WTC11 (cell line): ENCODE results near the gene ZNF554. TPM values are rescaled to one million over a fixed set of nuclear protein-coding genes. Genes with fewer than 3 reads are reported as not detected.
"Not testable (repeated sequence)": the region's sequence is repeated elsewhere in the genome, so short reads cannot be mapped to it uniquely, and the experiment has no call there.

ENCODE experiments used
- ATAC-seq: fragments of 200-7000 bp; cut with Tn5 transposase; 2 replicates; pipeline ENCODE4 v1.10.0; 2021; ENCODE audit warnings: mild to moderate bottlenecking, moderate library complexity
- CTCF ChIA-PET: fragments of 300-600 bp; sonication (Branson Sonifier 250); formaldehyde crosslinking; loops from one replicate; lab custom pipeline; 2021; ENCODE audit warnings: antibody characterized with exemption; lab: Charles Lee
- POLR2A ChIA-PET: fragments of 350-600 bp; sonication (Branson Sonifier 250); formaldehyde crosslinking; loops from one replicate; lab custom pipeline; 2021; ENCODE audit warnings: antibody characterized with exemption; lab: Charles Lee
- DNase-seq: peaks from one replicate; pipeline ENCODE4 v3.0.0; 2021; ENCODE audit warnings: low spot score
- H3K27ac Mint-ChIP-seq: 2 replicates; pipeline ENCODE4 v1.8.0; 2021; ENCODE audit warnings: mixed read lengths
- H3K27me3 Mint-ChIP-seq: 2 replicates; pipeline ENCODE4 v1.8.0; 2021; ENCODE audit warnings: low read depth, mild to moderate bottlenecking, moderate library complexity, mixed read lengths
- H3K36me3 Mint-ChIP-seq: 2 replicates; pipeline ENCODE4 v1.8.0; 2021; ENCODE audit warnings: mixed read lengths
- H3K4me1 Mint-ChIP-seq: 2 replicates; pipeline ENCODE4 v1.8.0; 2022; ENCODE audit warnings: mixed read lengths
- H3K4me3 Mint-ChIP-seq: 2 replicates; pipeline ENCODE4 v1.8.0; 2021; ENCODE audit warnings: mild to moderate bottlenecking, moderate library complexity, mixed read lengths
- H3K9me3 Mint-ChIP-seq: 2 replicates; pipeline ENCODE4 v1.8.0; 2021; ENCODE audit warnings: mixed read lengths
- ATF1 ChIP-seq: sonication (generic); formaldehyde crosslinking; IDR thresholded peaks from 2 replicates; pipeline ENCODE4 v1.8.1; 2023; ENCODE audit warnings: mild to moderate bottlenecking, moderate library complexity, missing genetic modification reagents
- ATF3 ChIP-seq: sonication (generic); formaldehyde crosslinking; conservative IDR thresholded peaks from 2 replicates; pipeline ENCODE4 v1.8.1; 2022; ENCODE audit warnings: mild to moderate bottlenecking, missing genetic modification reagents
- CREB1 ChIP-seq: sonication (generic); formaldehyde crosslinking; IDR thresholded peaks from 2 replicates; pipeline ENCODE4 v1.8.0; 2023; ENCODE audit warnings: mild to moderate bottlenecking, missing genetic modification reagents
- E2F1 ChIP-seq: sonication (generic); formaldehyde crosslinking; IDR thresholded peaks from 2 replicates; pipeline ENCODE4 v1.8.0; 2022; ENCODE audit warnings: mild to moderate bottlenecking, missing genetic modification reagents
- FOXP1 ChIP-seq: sonication (generic); formaldehyde crosslinking; IDR thresholded peaks from 2 replicates; pipeline ENCODE4 v1.8.0; 2022; ENCODE audit warnings: missing genetic modification reagents, mild to moderate bottlenecking, moderate library complexity, borderline replicate concordance
- GABPB1 ChIP-seq: sonication (generic); formaldehyde crosslinking; IDR thresholded peaks from 2 replicates; pipeline ENCODE4 v1.8.1; 2023; ENCODE audit warnings: mild to moderate bottlenecking, missing genetic modification reagents
- HMGA2 ChIP-seq: fragments of 250-450 bp; sonication (Bioruptor Pico); IDR thresholded peaks from 2 replicates; pipeline ENCODE4 v1.4.0; 2021; ENCODE audit warnings: mild to moderate bottlenecking, moderate library complexity
- MLX ChIP-seq: sonication (generic); formaldehyde crosslinking; IDR thresholded peaks from 2 replicates; pipeline ENCODE4 v1.8.1; 2023; ENCODE audit warnings: mild to moderate bottlenecking, missing genetic modification reagents, moderate library complexity
- RELA ChIP-seq: sonication (generic); formaldehyde crosslinking; IDR thresholded peaks from 2 replicates; pipeline ENCODE4 v1.8.1; 2022; ENCODE audit warnings: missing genetic modification reagents, mild to moderate bottlenecking, borderline replicate concordance
- USF2 ChIP-seq: sonication (generic); formaldehyde crosslinking; IDR thresholded peaks from 2 replicates; pipeline ENCODE4 v1.8.1; 2023; ENCODE audit warnings: mild to moderate bottlenecking, missing genetic modification reagents, moderate library complexity
- ZNF263 ChIP-seq: sonication (generic); formaldehyde crosslinking; IDR thresholded peaks from 2 replicates; pipeline ENCODE4 v1.8.1; 2022; ENCODE audit warnings: low read depth, mild to moderate bottlenecking, moderate library complexity, missing genetic modification reagents
- ZNF425 ChIP-seq: fragments of 250-450 bp; sonication (Bioruptor Pico); conservative IDR thresholded peaks from 2 replicates; pipeline ENCODE4 v1.9.0; 2021; ENCODE audit warnings: mild to moderate bottlenecking
- ZSCAN18 ChIP-seq: fragments of 250-450 bp; sonication (Bioruptor Pico); IDR thresholded peaks from 2 replicates; pipeline ENCODE4 v2.1.2; 2022; ENCODE audit warnings: mild to moderate bottlenecking, moderate library complexity
- total RNA-seq: library from RNA; stranded (reverse); gene quantifications from 3 replicates; pipeline ENCODE4 v1.2.3, GENCODE V29; 2021

ZNF554 gene
- total RNA-seq, 1 experiment from 2014 or later, result 5.7 TPM

GRCh38 chr19:2791440-2791839, 28.2 kb upstream of the ZNF554 start:
- ATAC-seq (no peak), DNase-seq (no peak)
- peaks cover 6% of the 10 kb centered on the region for H3K4me1 Mint-ChIP-seq
- no peaks in the 10 kb centered on the region for H3K9me3 Mint-ChIP-seq
- ChIA-PET CTCF (no interaction called here), POLR2A (no interaction called here)
- H3K4me3 Mint-ChIP-seq, result no peak overlapping the region
- H3K27ac Mint-ChIP-seq, result no peak overlapping the region
- no peaks in the 10 kb centered on the region for H3K27me3 Mint-ChIP-seq
- peaks cover 40% of the 10 kb centered on the region for H3K36me3 Mint-ChIP-seq
- TF ChIP-seq RELA (CRISPR knock-in tag) (no peak), ATF3 (CRISPR knock-in tag) (no peak), HMGA2 (CRISPR knock-in tag) (no peak), ZNF425 (CRISPR knock-in tag) (no peak), MLX (CRISPR knock-in tag) (no peak)

- H3K4me3 Mint-ChIP-seq, result no peak overlapping the region
- TF ChIP-seq ZSCAN18 (CRISPR knock-in tag), result no peak
- no peak for TF ChIP-seq ATF3 (CRISPR knock-in tag)
- TF ChIP-seq FOXP1 (CRISPR knock-in tag), result no peak
- no peak for TF ChIP-seq USF2 (CRISPR knock-in tag)
- TF ChIP-seq GABPB1 (CRISPR knock-in tag), result no peak
- no peak for TF ChIP-seq ATF1 (CRISPR knock-in tag)
- no peak for TF ChIP-seq CREB1 (CRISPR knock-in tag)
- no peak for TF ChIP-seq ZNF263 (CRISPR knock-in tag)
- no peak for TF ChIP-seq E2F1 (CRISPR knock-in tag)
- no peak for DNase-seq
- no peaks in the 10 kb centered on the region for H3K27me3 Mint-ChIP-seq
- peaks cover 6% of the 10 kb centered on the region for H3K4me1 Mint-ChIP-seq
- no peak for ATAC-seq
- CTCF ChIA-PET, result no interaction called here
- POLR2A ChIA-PET, result no interaction called here
- no peak overlapping the region for H3K27ac Mint-ChIP-seq
- H3K36me3 Mint-ChIP-seq, result peaks cover 40% of the 10 kb centered on the region
- no peaks in the 10 kb centered on the region for H3K9me3 Mint-ChIP-seq
Measured at GRCh38 chr19:2791876-2792275, 27.8 kb upstream of the ZNF554 start.

- DNase-seq, ATAC-seq, H3K27me3 Mint-ChIP-seq, POLR2A ChIA-PET, H3K4me1 Mint-ChIP-seq, H3K9me3 Mint-ChIP-seq, H3K27ac Mint-ChIP-seq, CTCF ChIA-PET, H3K4me3 Mint-ChIP-seq: not testable (repeated sequence)
- peaks cover 40% of the 10 kb centered on the region for H3K36me3 Mint-ChIP-seq
Measured at GRCh38 chr19:2792666-2793065, 27.0 kb upstream of the ZNF554 start.
